GM19023 (cell line): ENCODE results near the gene ARPP19.
A peak's percentile ranks its signal among the peaks of the same experiment; 100 is the strongest.
"Not testable (repeated sequence)": the region's sequence is repeated elsewhere in the genome, so short reads cannot be mapped to it uniquely, and the experiment has no call there.

ENCODE experiments used
- ATAC-seq: cut with Tn5 transposase; IDR thresholded peaks from one replicate; pipeline ENCODE4 v1.9.1; 2021; ENCODE audit warnings: mild to moderate bottlenecking, moderate library complexity; ENCODE audit not compliant: unreplicated experiment

ARPP19 gene

DNA sequence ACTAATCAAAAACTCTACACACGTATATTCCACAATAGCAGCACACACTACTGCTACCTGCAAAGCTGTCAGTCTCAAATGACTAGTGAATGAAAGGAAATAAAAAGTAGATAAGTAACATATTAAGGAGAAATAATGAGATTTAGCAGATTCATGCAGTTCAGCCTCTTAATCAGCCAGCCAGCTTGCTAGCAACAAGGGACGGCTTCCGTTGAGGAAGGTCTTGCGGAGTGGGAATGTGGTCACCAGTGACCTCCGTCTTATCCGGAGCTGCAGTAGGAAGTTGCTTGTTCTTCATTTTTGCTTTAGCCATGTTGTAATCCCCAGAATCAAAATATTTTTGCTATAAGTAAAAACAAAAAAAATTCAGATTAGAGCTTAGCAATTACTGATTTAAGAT, 17.1 kb downstream of the ARPP19 start:
- ATAC-seq, result no peak

DNA sequence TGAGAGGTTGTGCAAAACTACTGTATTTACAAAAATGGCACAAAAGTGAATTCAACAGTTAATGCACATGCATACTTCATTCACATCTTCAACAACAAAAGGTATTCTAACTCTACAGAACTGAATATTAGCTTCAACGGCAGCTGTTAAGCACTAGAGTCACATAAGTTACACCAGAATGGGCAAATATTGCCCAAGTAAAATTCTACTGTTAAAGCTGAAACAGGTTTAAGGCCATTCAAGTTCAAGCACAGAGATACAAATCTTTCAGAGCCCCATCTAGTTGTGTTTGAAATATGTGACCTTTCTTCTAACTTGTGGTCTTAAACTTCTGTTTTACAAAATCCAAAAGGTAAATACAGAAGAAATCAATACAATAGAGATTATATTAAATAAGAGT, 17.6 kb downstream of the ARPP19 start:
- not testable (repeated sequence) for ATAC-seq

DNA sequence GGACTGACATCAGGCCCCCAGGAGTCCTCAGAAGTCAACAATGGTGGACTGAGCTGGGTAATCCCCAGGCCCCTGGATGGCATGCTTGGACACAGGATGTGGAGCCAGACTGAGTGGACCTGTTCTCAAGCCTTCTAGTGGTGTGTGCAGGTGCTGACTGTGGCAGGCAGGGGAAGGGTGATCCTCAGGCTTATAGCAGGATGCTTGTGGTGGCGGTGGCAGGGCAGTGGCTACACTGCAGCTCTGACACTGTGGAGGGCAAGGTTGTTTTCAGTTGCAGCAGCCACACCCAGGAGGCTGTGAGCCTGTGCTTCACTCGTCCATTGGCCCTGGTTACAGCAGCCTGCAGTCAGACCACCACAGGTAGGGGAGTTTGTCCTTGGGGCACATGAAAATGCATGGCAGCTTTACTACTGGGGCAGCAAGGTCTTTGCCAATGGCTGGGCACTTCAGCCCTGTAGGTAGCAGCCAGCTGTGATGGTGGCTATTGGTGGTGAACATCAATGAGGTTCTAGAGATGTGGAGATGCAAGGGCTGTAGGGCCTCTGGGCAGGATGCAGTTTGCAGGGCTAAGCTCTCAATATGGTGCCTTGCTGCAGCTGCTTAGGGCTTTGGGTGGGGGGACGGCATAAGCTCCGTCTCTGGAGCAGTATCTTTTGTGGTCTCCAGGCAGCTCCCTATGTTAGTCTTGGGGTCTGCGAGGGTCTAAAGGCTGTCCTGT, 22.6 kb downstream of the ARPP19 start:
- ATAC-seq, result no peak

DNA sequence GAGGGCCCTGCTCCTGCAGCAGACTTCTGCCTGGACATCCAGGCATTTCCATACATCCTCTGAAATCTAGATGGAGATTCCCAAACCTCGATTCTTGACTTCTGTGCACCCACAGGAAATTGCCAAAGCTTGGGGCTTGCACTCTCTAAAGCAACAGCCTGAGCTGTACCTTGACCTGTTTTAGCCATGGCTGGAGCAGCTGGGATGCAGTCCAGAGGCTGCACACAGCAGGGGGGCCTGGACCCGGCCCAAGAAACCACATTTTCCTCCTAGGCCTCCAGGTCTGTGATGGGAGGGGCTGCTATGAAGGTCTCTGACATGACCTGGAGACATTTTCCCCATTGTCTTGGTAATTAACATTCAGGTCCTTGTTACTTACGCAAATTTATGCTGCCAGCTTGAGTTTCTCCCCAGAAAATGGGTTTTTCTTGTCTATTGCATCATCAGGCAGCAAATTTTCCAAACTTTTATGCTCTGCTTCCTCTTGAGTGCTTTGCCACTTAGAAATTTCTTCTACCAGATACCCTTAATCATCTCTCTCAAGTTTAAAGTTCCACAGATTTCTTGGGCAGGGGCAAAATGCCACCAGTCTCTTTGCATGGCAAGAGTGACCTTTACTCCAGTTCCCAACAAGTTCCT, 28.3 kb downstream of the ARPP19 start:
- no peak for ATAC-seq

DNA sequence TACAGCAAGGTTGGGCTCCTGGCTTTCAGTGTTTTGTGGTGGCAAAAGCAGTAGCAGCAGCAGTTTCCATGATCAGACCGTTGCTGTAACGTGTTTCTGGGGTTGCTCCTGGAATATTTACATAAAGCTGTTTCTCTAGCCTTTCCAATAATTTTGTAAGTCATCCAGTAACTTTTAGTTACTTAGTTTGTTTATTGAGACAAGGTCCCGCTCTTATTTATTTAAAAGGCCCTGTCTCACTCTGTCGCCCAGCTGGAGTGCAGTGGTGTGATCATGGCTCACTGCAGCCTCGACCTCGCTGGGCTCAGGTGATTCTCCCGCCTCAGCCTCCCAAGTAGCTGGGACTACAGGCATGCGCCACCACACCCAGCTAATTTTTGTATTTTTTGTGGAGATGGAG, 31.4 kb downstream of the ARPP19 start:
- ATAC-seq, result no peak

DNA sequence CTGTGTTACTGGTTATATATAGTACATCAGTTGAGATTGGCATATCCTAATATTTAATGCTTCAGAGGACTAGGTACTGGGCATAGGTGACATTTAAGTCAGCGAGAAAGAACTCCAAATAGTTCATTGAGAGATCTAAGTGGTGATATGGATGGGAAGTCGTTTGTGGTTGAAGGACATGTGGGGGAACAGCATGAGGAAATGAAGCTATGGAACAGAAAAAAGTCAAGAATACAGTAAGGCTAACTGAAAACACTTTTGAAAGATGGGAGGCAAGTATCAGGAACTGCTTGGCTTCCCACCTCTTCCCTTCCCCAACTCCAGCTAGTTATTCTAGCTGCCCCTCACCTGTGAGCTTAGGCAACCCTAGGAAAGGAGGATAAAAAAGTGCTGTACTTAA, 36.4 kb downstream of the ARPP19 start:
- ATAC-seq, result no peak

DNA sequence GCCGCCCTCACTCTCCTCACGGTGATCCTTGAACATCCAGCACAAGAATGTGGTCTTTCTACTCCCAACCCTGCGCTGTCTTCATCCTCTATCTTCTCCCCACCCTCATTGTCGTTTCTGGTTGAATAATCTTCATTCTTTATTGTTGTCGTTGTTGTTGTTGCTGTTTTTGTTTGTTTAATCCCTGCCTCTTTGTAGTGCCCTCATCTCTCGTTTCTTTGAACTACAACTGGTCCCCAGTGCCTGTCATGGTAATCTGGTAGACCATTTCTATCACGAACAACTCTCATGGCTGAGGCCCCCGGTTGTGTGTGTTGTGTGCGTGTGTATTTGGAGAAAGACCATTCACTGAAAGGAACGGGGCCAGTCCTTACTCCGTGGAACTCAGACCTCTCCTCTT, 38.9 kb downstream of the ARPP19 start:
- no peak for ATAC-seq

DNA sequence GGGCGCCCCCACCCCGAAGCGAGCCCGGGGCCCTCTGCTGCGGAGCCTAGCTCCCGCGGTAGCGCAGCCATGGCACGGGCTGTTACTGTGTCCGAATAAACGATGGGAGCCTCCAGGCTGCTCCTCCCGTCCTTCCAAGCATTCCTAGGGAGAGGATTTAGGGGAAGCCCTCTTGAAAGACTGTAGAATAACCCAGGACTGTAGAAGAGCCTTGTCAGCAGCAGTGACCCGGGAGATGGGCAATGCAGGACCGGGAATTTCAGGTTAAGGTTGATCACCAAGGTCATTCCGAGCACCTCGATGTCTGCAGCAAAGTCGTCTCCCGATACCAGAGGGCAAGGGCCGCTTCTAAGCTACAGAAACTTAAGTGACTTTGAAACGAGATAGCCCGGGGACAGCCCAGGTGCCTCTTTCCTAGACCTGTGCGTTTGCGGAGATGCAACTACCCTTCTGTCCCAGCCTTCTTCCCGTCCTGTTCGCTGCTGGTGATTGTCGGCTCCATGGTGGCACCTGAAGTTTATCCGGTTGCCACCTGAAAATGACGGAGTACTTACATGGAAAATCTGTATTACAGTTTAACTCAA, 39.4 kb downstream of the ARPP19 start:
- ATAC-seq, result peak; percentile 6

DNA sequence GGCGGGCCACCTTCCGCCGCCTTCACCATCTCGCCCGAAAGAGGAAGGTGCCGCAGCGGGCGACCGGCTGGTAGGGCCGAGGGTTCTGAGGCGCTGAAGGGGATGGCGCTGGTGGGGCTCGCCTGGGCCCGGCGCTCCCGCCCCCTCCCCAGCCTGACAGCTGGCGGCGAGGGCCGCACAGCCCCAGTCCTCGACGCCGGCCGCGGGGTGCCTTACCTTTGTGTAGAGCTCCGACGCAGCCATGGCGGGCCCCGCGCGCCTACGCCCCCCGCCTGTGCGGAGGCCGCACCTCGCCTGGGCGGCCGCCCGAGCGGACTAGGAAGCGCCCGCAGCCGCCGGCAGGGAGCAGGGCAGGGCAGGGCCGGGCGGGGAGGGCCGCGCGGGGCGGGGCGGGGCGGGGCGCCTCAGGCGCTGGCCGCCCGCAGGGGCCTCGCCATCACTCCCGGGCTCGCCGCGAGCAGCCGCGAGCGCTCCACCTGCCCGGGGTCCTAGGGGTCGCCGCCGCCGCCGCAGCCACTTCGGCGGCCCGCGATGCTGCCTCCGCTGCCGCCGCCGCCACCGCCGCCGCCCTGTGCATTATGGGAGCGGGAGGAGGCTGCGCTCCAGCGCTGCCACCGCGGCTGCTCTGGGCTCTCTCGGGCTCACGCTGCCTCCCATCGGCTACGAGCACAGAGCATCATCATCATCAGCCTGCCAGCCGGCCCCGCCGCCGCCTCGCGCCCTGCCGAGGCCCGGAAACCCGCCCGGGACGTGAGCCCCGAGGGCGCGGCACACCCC, 40.1 kb downstream of the ARPP19 start, which contains the start of gene MYO5A:
MYO5A (minus strand) TSS at position 317 of the 777 bp plus-strand sequence; CDS start at position 243, 74 bp downstream.
- ATAC-seq, result peak; percentile 81

DNA sequence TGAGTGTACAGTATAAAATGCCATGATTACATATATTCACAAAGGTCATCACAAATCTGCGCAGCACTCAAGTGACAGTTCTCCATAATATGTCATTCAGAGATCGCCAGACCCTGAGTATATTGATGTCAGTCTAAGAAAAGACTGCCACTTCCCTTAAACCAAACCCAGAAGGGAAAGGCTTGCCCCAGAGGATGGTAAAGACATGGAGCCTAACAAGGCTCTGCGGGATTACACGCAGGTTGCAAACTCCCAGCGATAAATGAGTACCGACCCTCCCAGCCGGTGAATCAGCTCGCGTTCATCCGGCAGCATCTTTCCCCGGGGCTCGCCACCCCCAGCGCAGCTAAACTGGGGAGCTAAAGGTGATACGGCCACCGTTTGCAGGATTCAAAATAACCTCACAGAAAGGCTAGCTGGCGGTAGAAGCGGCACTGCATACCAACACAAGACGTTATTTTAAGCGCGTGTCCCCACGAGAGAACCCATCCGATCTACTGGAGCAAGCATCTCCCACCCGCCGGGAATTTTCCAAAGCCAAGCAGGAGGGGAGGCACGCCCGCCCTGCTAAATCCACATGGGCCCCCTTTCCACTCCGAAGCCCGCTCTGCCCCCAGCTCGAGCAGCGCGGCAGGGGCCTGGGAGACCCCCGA, 40.8 kb downstream of the ARPP19 start:
- peak; percentile 8 for ATAC-seq

DNA sequence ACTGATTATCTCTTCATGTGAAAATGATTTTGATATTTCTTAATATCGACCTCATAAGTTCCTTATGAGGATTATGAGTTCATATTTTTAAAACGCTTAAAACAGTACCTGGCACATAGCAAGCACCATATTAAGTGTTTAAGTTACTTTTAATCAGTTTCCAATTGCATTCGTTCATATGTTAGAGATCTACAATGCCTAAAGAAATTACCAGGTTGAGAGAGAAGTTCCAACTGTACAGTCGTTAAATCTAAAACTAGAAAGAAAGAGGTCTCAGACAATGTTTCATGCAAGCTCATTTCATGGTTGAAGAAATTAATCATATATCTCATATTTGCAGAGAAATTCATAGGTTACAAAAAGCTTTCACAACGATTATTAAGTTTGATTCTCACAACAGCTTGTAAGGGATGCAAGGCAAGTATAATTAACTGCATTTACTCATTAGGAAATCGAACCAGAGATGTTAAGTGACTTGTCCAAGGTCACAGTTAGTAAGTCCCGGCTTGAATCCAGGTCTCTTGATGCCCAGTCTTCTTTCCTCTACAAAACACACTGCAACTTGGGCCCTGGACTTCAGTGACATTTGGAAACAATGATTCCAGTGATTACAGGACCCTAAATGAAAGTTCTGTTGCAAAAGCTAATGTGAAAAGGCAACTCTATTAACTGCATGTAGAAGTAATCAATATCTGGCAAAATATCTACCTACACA, 41.5 kb downstream of the ARPP19 start:
- ATAC-seq, result no peak

DNA sequence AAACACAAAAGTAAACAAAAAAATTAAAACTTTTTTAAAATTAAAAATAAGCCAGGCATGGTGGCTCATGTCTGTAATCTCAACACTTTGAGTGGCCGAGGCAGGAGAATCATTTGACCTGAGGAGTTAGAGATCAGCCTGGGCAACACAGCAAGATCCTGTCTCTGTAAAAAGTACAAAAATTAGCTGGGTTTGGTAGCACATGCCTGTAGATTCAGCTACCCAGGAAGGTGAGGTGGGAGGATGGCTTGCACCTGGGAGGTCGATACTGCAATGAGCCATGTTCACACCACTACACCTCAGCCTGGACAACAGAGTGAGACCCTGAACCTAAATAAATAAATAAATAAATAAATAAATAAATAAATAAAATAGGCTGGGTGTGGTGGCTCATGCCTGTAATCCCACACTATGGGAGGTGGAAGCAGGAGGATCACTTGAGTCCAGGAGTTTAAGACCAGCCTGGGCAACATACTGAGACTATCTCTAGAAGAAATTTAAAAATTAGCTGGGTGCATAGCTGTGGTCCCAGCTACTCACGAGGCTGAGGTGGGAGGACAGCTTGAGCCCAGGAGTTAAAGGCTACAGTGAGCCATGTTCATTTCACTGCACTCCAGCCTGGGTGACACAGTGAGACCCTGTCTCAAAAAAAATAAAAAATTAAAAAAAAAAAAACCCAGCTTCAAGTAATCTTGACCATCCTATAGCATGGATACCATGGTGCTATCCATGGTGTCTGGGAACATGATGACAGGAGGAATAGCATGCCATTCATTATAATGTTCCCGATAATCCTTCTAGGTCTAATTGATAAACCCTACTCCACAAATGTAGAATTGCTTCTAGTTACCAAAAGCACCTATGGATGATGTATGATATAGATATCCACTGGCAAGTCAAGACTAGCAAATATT, 44.4 kb downstream of the ARPP19 start:
- no peak for ATAC-seq

DNA sequence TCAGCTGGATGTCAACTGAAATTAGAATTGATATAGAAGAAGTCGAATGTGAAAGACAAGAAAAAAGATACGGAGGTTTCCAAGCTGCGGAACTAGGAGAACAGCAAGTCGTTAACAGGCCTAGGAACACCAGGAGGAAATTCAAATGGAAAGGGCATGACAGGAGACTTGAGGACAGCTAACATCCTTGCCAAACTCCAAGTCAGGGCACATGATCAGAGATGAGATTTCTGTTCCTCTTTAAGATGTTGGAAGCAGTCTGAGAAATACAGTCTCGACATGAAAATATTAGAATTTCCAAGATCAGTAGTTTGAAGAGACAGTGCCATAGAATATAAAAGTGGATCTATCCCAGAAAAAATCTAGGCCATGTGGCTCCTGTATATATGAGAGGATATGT, 45.2 kb downstream of the ARPP19 start:
- no peak for ATAC-seq

DNA sequence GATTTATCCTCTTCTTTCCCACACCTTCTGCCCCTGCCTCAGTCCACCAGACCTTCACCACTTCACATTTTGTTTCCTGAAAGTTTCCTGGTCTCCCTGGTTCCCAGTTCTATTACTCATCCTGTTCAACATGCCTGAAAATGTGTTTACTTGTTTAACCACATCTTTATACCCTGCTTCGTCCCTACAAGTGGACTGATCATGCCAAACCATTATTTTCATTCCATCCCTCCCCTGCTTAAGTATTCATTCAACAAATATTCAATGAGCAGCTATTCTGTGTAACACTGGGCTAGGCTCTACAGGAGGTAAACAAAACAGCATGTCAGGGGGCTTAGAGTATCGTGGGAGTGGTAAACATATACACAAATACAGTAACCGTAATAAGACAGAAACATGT, 45.6 kb downstream of the ARPP19 start:
- ATAC-seq, result no peak

DNA sequence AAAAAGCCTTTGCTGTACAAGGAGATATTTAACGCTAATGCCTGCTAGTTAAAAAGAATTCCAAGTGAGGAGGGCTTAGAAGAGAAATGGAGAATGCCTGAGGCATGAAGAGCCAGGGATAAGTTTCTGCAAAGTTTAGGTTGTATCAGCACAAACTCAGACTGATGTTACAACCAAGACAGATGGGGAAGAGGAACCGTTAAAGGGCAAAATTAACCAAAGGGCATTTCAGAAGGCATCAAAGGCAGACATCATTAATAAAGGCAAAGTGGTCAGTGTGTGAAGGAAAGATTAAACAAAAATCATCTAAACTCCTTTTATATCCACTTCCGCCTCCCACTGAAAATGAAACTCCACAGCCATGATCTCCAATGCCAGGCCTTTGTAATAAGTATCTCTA, 47.1 kb downstream of the ARPP19 start:
- ATAC-seq, result no peak

DNA sequence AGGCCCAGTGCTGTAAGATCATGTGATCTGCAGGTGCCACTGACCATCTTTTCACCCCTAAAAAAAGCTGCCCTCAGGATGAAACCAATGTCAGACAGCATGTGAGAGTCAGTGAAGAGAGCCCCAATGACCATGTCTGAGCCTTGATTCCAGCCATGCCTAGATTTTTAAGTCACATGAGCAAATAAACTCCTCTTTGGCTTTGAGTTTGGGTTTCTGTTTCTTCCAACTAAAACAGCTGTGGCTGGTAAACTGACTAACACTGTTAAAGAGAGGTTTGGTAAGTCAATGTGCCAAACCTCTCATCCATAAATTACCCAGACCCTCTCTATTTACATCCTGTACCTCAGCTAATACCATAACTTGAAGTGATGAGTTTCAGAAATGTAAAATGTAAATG, 48.4 kb downstream of the ARPP19 start:
- ATAC-seq, result no peak

DNA sequence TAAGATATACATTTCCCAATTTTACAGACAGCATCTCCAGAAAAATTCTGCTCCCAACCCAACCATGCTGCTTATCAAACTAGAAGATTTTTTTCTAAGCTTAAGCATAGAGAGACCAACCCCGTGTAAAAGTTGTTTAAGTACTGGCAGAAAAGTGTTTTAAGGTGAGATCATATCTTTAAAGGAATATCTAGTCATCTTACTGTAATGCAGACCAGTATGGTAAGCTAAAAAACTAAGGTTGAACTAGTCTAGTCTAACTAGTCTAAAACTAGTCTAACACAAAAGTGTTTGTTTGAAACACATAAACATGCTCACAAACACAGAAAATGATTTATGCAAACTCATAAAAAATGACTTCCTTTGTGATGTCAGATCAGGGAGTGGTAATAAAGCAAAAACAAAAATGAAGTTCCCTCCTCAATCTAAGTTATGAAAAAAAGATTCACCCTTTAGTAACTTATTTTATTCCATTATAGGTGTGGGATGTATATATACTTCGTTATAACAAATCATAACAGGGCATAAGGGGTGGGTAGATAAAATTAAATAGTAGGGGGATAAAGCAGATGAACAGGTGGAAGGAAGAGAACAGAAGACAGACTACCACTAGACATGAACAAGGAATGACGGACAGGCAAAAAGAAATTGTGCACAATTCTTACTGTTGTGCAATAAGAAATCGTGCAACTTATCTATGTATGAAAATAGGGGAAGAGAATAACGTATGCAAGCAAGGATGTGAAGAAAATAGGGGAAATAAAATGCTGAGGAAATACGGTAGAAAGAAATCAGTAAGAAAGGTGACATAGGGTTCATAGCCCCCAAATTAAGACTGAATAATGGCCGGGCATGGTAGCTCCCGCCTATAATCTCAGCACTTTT, 50.1 kb downstream of the ARPP19 start:
- no peak for ATAC-seq

DNA sequence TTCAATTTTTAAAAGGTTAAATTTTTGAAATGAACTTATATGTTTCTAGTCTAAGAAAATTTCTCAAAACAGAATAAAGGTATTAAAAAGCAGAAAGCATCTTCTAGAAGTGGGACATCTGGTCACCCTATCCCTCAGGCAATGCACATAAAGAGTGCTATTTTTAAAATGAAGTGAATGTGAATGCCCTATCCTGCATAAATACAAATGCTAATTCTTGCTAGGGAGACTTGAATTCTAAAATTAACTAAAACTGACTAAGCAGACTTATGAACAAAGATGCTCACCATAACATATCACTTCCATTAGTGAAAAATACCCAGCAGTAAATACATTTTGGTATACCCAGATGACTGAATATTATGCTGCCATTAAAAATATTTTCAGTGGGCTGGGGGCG, 51.8 kb downstream of the ARPP19 start:
- no peak for ATAC-seq
